Calu3 (cell line): ENCODE results near the gene SLC25A21. TPM values are rescaled to one million over a fixed set of nuclear protein-coding genes. Genes with fewer than 3 reads are reported as not detected.

Experiments
- BruUV-seq: library from RNA; stranded (reverse); fragments of 400-500 nt; replicated peaks from 2 replicates; lab custom pipeline; 2021; lab: Mats Ljungman, UMichigan
- CTCF ChIA-PET: fragments of 300-600 bp; sonication (Branson Sonifier 250); formaldehyde crosslinking; loops from one replicate; lab custom pipeline; 2022; ENCODE audit warnings: antibody characterized with exemption; lab: Charles Lee
- DNase-seq: peaks from one replicate; pipeline ENCODE4 v3.0.0; 2022
- H3K27ac Mint-ChIP-seq: one replicate; pipeline ENCODE4 v1.8.0; 2022; ENCODE audit warnings: mixed read lengths; ENCODE audit not compliant: unreplicated experiment
- H3K27me3 Mint-ChIP-seq: one replicate; pipeline ENCODE4 v1.8.0; 2022; ENCODE audit warnings: mixed read lengths; ENCODE audit not compliant: unreplicated experiment
- H3K36me3 Mint-ChIP-seq: one replicate; pipeline ENCODE4 v1.8.0; 2022; ENCODE audit warnings: mild to moderate bottlenecking, moderate library complexity, mixed read lengths; ENCODE audit not compliant: insufficient read depth, unreplicated experiment
- H3K4me1 Mint-ChIP-seq: one replicate; pipeline ENCODE4 v1.8.0; 2022; ENCODE audit warnings: mild to moderate bottlenecking, low read depth, mixed read lengths; ENCODE audit not compliant: unreplicated experiment
- H3K4me3 Mint-ChIP-seq: one replicate; pipeline ENCODE4 v1.8.0; 2022; ENCODE audit warnings: mild to moderate bottlenecking, low read depth, moderate library complexity, mixed read lengths; ENCODE audit not compliant: unreplicated experiment
- H3K9me3 Mint-ChIP-seq: one replicate; pipeline ENCODE4 v1.8.0; 2022; ENCODE audit warnings: low read depth, mixed read lengths; ENCODE audit not compliant: unreplicated experiment
- CTCF ChIP-seq: fragments of 200-600 bp; IDR thresholded peaks from one replicate; pipeline ENCODE4 v1.8.0; 2022; ENCODE audit warnings: antibody characterized with exemption; ENCODE audit not compliant: unreplicated experiment
- intact Hi-C: fragments of 100-400 bp; cut with micrococcal nuclease; formaldehyde crosslinking; loops from one replicate; pipeline ENCODE4 v1.10.0; 2022; ENCODE audit not compliant: unreplicated experiment
- total RNA-seq: library from RNA; stranded (reverse); gene quantifications from 2 replicates; pipeline ENCODE4 v1.2.3, GENCODE V29; 2022

The SLC25A21 gene
- total RNA-seq, 1 experiment from 2014 or later, result 1.4 TPM

DNA sequence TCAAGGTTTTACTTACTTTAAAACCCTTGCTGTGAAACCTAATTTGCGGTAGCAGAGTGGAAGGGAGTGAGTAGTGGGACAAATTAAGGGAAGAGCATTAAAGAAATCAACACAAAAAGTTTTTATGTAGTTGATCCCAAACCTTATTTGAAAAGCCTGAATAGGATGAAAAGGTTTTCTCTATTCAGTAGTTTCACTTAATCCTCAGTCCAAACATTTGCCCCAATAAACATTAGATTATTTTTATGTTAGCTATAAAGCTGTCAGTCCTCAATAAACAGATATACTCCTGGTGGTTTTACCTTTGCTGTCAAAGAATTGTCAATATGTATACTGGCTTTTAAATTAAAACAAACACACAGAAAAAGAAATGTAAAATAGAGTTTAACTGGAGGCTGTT lies 374.8 kb downstream of the SLC25A21 start:
- Mint-ChIP-seq H3K27me3 (peaks cover 15% of the 10 kb centered on the region), H3K4me3 (no peak overlapping the region), H3K4me1 (no peaks in the 10 kb centered on the region), H3K36me3 (no peaks in the 10 kb centered on the region), H3K27ac (no peak overlapping the region), H3K9me3 (no peaks in the 10 kb centered on the region)
- no peak for TF ChIP-seq CTCF
- intact Hi-C loops, result no loop called here
- DNase-seq, result no peak
- CTCF ChIA-PET, result no interaction called here
- no TSS peak for BruUV-seq

DNA sequence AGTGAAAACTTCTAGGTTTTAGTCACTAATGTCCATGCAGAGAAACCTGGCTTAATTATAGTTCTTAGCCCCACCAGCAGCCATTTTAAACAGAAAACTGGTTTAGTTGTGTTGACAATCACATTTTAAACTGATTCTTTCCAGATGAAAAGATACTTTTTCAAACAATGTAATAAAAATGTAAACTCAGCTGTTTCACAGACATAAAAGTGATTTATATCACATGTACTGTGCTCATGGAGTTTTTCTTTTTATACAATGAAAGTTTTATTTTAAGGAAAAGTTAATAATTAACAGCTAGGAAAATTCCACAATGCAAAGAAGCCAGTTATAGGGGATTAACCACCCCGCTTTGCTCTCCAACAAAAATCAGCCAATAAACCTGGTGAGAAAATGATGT lies 381.0 kb downstream of the SLC25A21 start:
- no peak for DNase-seq
- BruUV-seq, result no TSS peak
- Mint-ChIP-seq H3K9me3 (no peaks in the 10 kb centered on the region), H3K4me3 (no peak overlapping the region), H3K4me1 (no peaks in the 10 kb centered on the region), H3K27me3 (no peaks in the 10 kb centered on the region), H3K36me3 (no peaks in the 10 kb centered on the region), H3K27ac (no peak overlapping the region)
- CTCF ChIA-PET, result no interaction called here
- TF ChIP-seq CTCF, result no peak
- intact Hi-C loops, result no loop called here

DNA sequence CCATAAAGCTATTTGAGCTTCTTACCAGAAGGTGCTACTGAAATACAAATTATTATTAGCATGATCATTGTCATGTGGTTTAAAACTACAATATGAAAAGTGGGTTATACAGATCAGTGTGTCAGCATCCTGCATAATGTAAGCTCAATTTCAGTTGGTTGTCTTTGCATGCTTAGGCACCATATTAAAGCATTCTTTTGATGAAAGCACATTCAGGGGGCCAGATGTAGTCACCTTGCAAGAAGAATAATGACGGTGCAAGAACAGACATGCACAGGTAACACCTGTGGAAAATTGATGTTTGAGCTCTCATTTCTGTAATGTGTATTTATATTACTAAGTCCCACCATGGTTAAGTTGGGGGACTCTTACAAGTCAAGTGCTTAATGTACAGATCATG lies 386.9 kb downstream of the SLC25A21 start:
- no peak overlapping the region for H3K4me3 Mint-ChIP-seq
- CTCF ChIA-PET, result interaction anchor here (0.6 kb wide), 1 partner anchor 39 kb away, joined by 3 read pairs; no protein-coding TSS in a partner anchor
- intact Hi-C loops, result no loop called here
- H3K27me3 Mint-ChIP-seq, result no peaks in the 10 kb centered on the region
- no peak for DNase-seq
- H3K9me3 Mint-ChIP-seq, result no peaks in the 10 kb centered on the region
- no TSS peak for BruUV-seq
- no peak for TF ChIP-seq CTCF
- H3K36me3 Mint-ChIP-seq, result no peaks in the 10 kb centered on the region
- H3K27ac Mint-ChIP-seq, result no peak overlapping the region
- no peaks in the 10 kb centered on the region for H3K4me1 Mint-ChIP-seq

- Mint-ChIP-seq H3K27ac (no peak overlapping the region), H3K9me3 (no peaks in the 10 kb centered on the region), H3K4me3 (no peak overlapping the region), H3K4me1 (no peaks in the 10 kb centered on the region), H3K27me3 (no peaks in the 10 kb centered on the region), H3K36me3 (no peaks in the 10 kb centered on the region)
- BruUV-seq, result no TSS peak
- intact Hi-C loops, result no loop called here
- CTCF ChIA-PET, result no interaction called here
- no peak for TF ChIP-seq CTCF
- no peak for DNase-seq
These were observed 387.9 kb downstream of the SLC25A21 start for GRCh38 chr14:36784541-36784940.
